Upper lobe of right lung (tissue), 1 donor: ENCODE results near the gene APP. TPM values are rescaled to one million over a fixed set of nuclear protein-coding genes. Genes with fewer than 3 reads are reported as not detected.
A peak's percentile ranks its signal among the peaks of the same experiment; 100 is the strongest.
"Not testable (repeated sequence)": the region's sequence is repeated elsewhere in the genome, so short reads cannot be mapped to it uniquely, and the experiment has no call there.

ENCODE experiments used
- ATAC-seq: fragments of 200-7000 bp; cut with Tn5 transposase; one replicate; pipeline ENCODE4 v1.9.1; 2020; ENCODE audit warnings: mild to moderate bottlenecking, moderate library complexity
- DNase-seq: peaks from one replicate; pipeline ENCODE4 v3.0.0-alpha.2; 2020
- H3K27ac ChIP-seq: fragments of 200-600 bp; one replicate; pipeline ENCODE4 v1.8.0; 2022
- H3K27me3 ChIP-seq: fragments of 200-600 bp; one replicate; pipeline ENCODE4 v1.8.0; 2022; ENCODE audit warnings: mild to moderate bottlenecking
- H3K36me3 ChIP-seq: fragments of 200-600 bp; one replicate; pipeline ENCODE4 v1.8.0; 2022
- H3K4me1 ChIP-seq: fragments of 200-600 bp; one replicate; pipeline ENCODE4 v1.8.0; 2022
- H3K4me3 ChIP-seq: fragments of 200-600 bp; one replicate; pipeline ENCODE4 v1.8.0; 2022; ENCODE audit warnings: mild to moderate bottlenecking
- H3K9me3 ChIP-seq: fragments of 200-600 bp; one replicate; pipeline ENCODE4 v1.8.0; 2022
- CTCF ChIP-seq: fragments of 200-600 bp; IDR thresholded peaks from one replicate; pipeline ENCODE4 v1.8.0; 2022; ENCODE audit warnings: antibody characterized with exemption
- intact Hi-C: fragments of 100-400 bp; cut with DNase I; formaldehyde crosslinking; loops from one replicate; pipeline ENCODE4 v1.11.0; 2022
- total RNA-seq: library from RNA; stranded (reverse); fragmentation: NEBNext Ultra II Directional; extraction: Animal tissue kit (Norgen Biotek cat#: 25700); gene quantifications from one replicate; pipeline ENCODE4 v1.2.1, GENCODE V29; 2021
- donor health status: DM: no; HTN: yes; CAD: no; lungs with severe emphysema.

APP gene
- total RNA-seq, 1 donor from 2014 or later: 480 TPM

- Histone ChIP-seq H3K4me1 (no peaks in the 10 kb centered on the region), H3K4me3 (no peak overlapping the region), H3K9me3 (no peaks in the 10 kb centered on the region), H3K36me3 (no peaks in the 10 kb centered on the region), H3K27ac (no peak overlapping the region), H3K27me3 (no peaks in the 10 kb centered on the region)
- TF ChIP-seq CTCF: no peak
- ATAC-seq: no peak
- intact Hi-C loops: no loop called here
- DNase-seq: no peak
Observed at GRCh38 chr21:26136671-26137070, 33.9 kb downstream of the APP start.

- Histone ChIP-seq H3K4me3 (no peak overlapping the region), H3K36me3 (no peaks in the 10 kb centered on the region), H3K9me3 (no peaks in the 10 kb centered on the region), H3K4me1 (no peaks in the 10 kb centered on the region), H3K27me3 (no peaks in the 10 kb centered on the region), H3K27ac (no peak overlapping the region)
- TF ChIP-seq CTCF: no peak
- DNase-seq: no peak
- ATAC-seq: no peak
- intact Hi-C loops: no loop called here
Observed at GRCh38 chr21:26135520-26135919, 35.0 kb downstream of the APP start.

GRCh38 chr21:26131554-26131953, 39.0 kb downstream of the APP start:
- H3K4me1 ChIP-seq: peaks cover 6% of the 10 kb centered on the region
- TF ChIP-seq CTCF: no peak
- intact Hi-C loops: no loop called here
- H3K4me3 ChIP-seq: no peak overlapping the region
- DNase-seq (no peak), ATAC-seq (no peak)
- no peaks in the 10 kb centered on the region for H3K9me3 ChIP-seq
- no peaks in the 10 kb centered on the region for H3K36me3 ChIP-seq
- no peak overlapping the region for H3K27ac ChIP-seq
- no peaks in the 10 kb centered on the region for H3K27me3 ChIP-seq

GRCh38 chr21:26131053-26131452, 39.5 kb downstream of the APP start:
- intact Hi-C loops, H3K27me3 ChIP-seq, H3K4me1 ChIP-seq, H3K9me3 ChIP-seq, DNase-seq, H3K4me3 ChIP-seq, H3K36me3 ChIP-seq, H3K27ac ChIP-seq, ATAC-seq: not testable (repeated sequence)

GRCh38 chr21:26130249-26130881, 40.2 kb downstream of the APP start:
- no peak for TF ChIP-seq CTCF
- Histone ChIP-seq H3K27ac (no peak overlapping the region), H3K36me3 (no peaks in the 10 kb centered on the region), H3K4me1 (peaks cover 6% of the 10 kb centered on the region), H3K27me3 (no peaks in the 10 kb centered on the region), H3K9me3 (no peaks in the 10 kb centered on the region), H3K4me3 (no peak overlapping the region)
- ATAC-seq: no peak
- DNase-seq: no peak
- intact Hi-C loops: no loop called here

GRCh38 chr21:26127918-26128317, 42.7 kb downstream of the APP start:
- no peak for ATAC-seq
- intact Hi-C loops: no loop called here
- DNase-seq: no peak
- no peaks in the 10 kb centered on the region for H3K36me3 ChIP-seq
- no peak overlapping the region for H3K27ac ChIP-seq
- no peaks in the 10 kb centered on the region for H3K27me3 ChIP-seq
- H3K4me1 ChIP-seq: peaks cover 23% of the 10 kb centered on the region
- no peaks in the 10 kb centered on the region for H3K9me3 ChIP-seq
- TF ChIP-seq CTCF: no peak
- peak overlapping the region; percentile 4 for H3K4me3 ChIP-seq
